Measurements from ENCODE around the gene TMEM198. TPM values are rescaled to one million over a fixed set of nuclear protein-coding genes. Genes with fewer than 3 reads are reported as not detected.

Gene TMEM198
- total and polyA plus RNA-seq, 9 of the 15 experiments (the other 6 are each of a cell fraction or from before 2014, with no cell fraction given) = 0.03 to 3.8 (median 1.0) TPM

GRCh38 chr2:219597552-219598307 is 53.9 kb downstream of the TMEM198 start, which contains the start of gene STK11IP (continued):
- no peak for TF ChIP-seq XRCC5 (IDR thresholded peaks at IDR 0.05; ENCODE audit: low read depth, low read length)
- TF ChIP-seq SMC3 (conservative IDR thresholded peaks at IDR 0.05; ENCODE audit: insufficient read depth, low read depth, low read length) = no peak
- no peak for TF ChIP-seq ILF3 (IDR thresholded peaks at IDR 0.05; ENCODE audit: borderline replicate concordance)
- TF ChIP-seq CBX2 (IDR thresholded peaks at IDR 0.05; ENCODE audit: insufficient read depth, low read length, poor library complexity, severe bottlenecking) = no peak
- TF ChIP-seq RAD21 (CRISPR knock-in tag; conservative IDR thresholded peaks at IDR 0.05 in 1 of 2, IDR thresholded peaks at IDR 0.05 in 1 of 2) = no peak
- no peak for TF ChIP-seq BCOR (IDR thresholded peaks at IDR 0.05)
- TF ChIP-seq HES1 (IDR thresholded peaks at IDR 0.05; ENCODE audit: low read depth) = no peak
- no peak for TF ChIP-seq GTF2F1 (IDR thresholded peaks at IDR 0.05; ENCODE audit: low read depth, low read length)
- TF ChIP-seq POLR2G (IDR thresholded peaks at IDR 0.05; ENCODE audit: low read depth, low read length) = peak; percentile 94
- no peak for TF ChIP-seq U2AF1 (optimal IDR thresholded peaks at IDR 0.05; ENCODE audit: low read depth, low read length)
- peak; percentile 82 for TF ChIP-seq TBP (optimal IDR thresholded peaks at IDR 0.05; ENCODE audit: low read depth, low read length)
- TF ChIP-seq KHSRP (IDR thresholded peaks at IDR 0.05) = no peak
- no peak for TF ChIP-seq HDAC8 (tag; IDR thresholded peaks at IDR 0.05)
- TF ChIP-seq SREBF2 (CRISPR knock-in tag; IDR thresholded peaks at IDR 0.05) = no peak
- no peak for TF ChIP-seq ILK (tag; IDR thresholded peaks at IDR 0.05; ENCODE audit: borderline replicate concordance, low read depth)
- TF ChIP-seq ZNF175 (CRISPR knock-in tag; IDR thresholded peaks at IDR 0.05; ENCODE audit: low read depth) = no peak
- no peak for TF ChIP-seq RAD51 (IDR thresholded peaks at IDR 0.05; ENCODE audit: borderline replicate concordance, low read depth)
- no peak for TF ChIP-seq LCOR (CRISPR knock-in tag; IDR thresholded peaks at IDR 0.05)
- no peak for TF ChIP-seq ZKSCAN3 (CRISPR knock-in tag; IDR thresholded peaks at IDR 0.05)
- no peak for TF ChIP-seq SLC30A9 (CRISPR knock-in tag; IDR thresholded peaks at IDR 0.05)
- peak; percentile 10; the same call in 1 of the 2 replicates for TF ChIP-seq MTA3 (IDR thresholded peaks at IDR 0.05; ENCODE audit: borderline replicate concordance)
- TF ChIP-seq FOXJ2 (tag; IDR thresholded peaks at IDR 0.05) = peak; percentile 91
- TF ChIP-seq MECOM (CRISPR knock-in tag; IDR thresholded peaks at IDR 0.05) = no peak
- TF ChIP-seq NR1H2 (CRISPR knock-in tag; IDR thresholded peaks at IDR 0.05) = no peak
- no peak for TF ChIP-seq TEAD2 (tag; IDR thresholded peaks at IDR 0.05)
- no peak for TF ChIP-seq ZNF584 (CRISPR knock-in tag; IDR thresholded peaks at IDR 0.05; ENCODE audit: low read depth)

Measured in K562 (cell line).